Skin epidermis (tissue), 12 donors: ENCODE data around the gene TST.

Source experiments
- H3K27ac ChIP-seq, 21 experiments: fragments of 200-600 bp; sonication (generic) in 11 of 21; one replicate each; pipeline ENCODE4 v1.5.0; 2020; ENCODE audit warnings: mild to moderate bottlenecking in 3 of 21, inconsistent platforms in 2 of 21, moderate library complexity in 2 of 21
- H3K4me3 ChIP-seq, 7 experiments: fragments of 200-600 bp; sonication (generic) in 2 of 7; one replicate each; pipeline ENCODE4 v1.5.0; 2020; ENCODE audit warnings: inconsistent platforms in 2 of 7, mild to moderate bottlenecking in 2 of 7, moderate library complexity in 1 of 7

TST gene

DNA sequence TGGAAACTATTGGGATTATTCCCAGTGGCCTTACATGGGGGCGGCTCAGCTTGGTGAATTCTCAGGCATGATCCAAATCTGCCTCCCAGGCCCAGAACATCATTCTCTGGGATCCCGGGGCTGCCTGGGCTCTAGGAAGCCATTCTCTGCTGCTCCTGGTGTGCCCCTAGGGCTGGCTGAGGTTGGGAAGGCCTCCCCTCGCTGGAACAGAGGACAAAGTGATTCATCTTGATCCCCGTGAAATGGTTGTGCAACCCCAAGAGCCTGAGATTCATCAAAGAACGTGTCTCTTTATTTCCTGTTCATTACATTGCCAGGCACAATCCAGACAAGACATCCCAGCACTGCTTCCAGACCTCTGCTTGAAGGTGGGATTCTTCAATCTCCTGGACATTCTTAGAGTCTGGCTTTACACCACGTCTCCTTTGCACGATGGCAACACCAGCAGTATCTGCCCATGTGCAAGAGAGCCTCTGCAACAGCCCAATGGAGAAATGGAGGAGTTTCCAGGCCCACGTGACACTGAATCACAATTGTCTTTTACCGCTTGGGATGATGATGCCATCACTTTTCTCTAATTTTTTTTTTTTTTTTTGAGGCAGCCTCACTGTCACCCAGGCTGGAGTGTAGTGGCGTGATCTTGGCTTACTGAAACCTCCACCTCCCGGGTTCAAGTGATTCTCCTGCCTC is 52.3 kb downstream of the TST start:
- no peak overlapping the region for H3K27ac ChIP-seq

GRCh38 chr22:36965696-36966095 is 53.6 kb downstream of the TST start:
- Histone ChIP-seq H3K4me3 (no peak overlapping the region), H3K27ac (peak overlapping the region in 2 of 21 experiments; percentile 14 to 23)

More for the DNA sequence above, 52.3 kb downstream of the TST start:
- no peak overlapping the region for H3K4me3 ChIP-seq

DNA sequence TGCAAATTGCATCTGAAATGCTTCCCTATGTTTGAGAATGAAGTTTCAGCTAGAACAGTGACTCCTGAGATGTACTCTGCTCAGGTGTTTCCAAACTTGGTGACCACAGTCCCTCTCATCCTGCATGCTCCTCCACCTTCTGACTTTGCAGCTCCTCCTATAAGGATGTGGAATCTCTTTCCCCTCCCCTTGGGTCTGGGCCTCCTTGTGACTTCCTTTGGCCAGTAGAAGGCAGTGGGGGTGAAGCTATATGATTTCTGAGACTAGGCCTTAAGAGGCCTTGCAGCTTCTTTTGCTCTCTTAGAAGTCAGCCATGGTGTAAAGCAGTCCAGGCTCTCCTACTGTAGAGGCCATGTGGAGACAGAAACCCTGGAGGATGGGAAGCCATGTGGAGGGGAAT is 55.1 kb downstream of the TST start:
- no peak overlapping the region for H3K27ac ChIP-seq
- H3K4me3 ChIP-seq: no peak overlapping the region

DNA sequence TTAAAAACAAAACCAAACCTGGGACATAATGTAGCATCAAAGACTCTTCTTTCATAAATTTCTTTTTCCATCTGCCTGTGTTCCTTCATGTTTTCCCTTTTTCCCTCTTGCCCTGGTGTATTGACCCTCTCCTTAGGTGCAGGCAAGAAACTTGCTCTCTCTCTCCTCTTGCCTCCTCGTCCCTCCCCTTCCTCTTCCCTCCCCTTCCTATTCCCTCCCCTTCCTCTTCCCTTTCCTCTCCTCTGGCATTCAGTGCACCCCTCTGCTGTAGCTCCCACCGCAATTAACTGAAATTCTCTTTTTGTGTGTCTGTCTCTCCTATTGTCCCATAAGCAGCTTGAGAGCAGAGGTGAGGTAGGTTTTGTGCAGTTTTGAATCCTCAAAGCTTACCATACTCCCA is 55.9 kb downstream of the TST start:
- no peak overlapping the region for H3K27ac ChIP-seq
- H3K4me3 ChIP-seq: no peak overlapping the region

- Histone ChIP-seq H3K4me3 (no peak overlapping the region), H3K27ac (no peak overlapping the region)
Observed at GRCh38 chr22:36961626-36962025, 57.6 kb downstream of the TST start.
